GM12891 (cell line): ENCODE data around the gene TNFAIP1.

ENCODE experiments used
- PAX5 ChIP-seq: IDR thresholded peaks from 2 replicates; pipeline ENCODE4 v1.6.1; 2011; ENCODE audit warnings: low read length, moderate library complexity, mild to moderate bottlenecking; ENCODE audit not compliant: insufficient read depth, severe bottlenecking
- POLR2A ChIP-seq: IDR thresholded peaks from 2 replicates; pipeline ENCODE4 v1.6.1; 2011; ENCODE audit warnings: low read depth, low read length, control low read depth
- POLR2AphosphoS5 ChIP-seq: IDR thresholded peaks from 2 replicates; pipeline ENCODE4 v1.6.1; 2011; ENCODE audit warnings: low read depth, low read length, control low read depth
- POU2F2 ChIP-seq: IDR thresholded peaks from 2 replicates; pipeline ENCODE4 v1.6.1; 2011; ENCODE audit warnings: low read depth, mild to moderate bottlenecking, control low read depth, low read length, moderate library complexity
- SPI1 ChIP-seq: IDR thresholded peaks from 2 replicates; pipeline ENCODE4 v1.6.1; 2011; ENCODE audit warnings: low read depth, low read length, control low read depth
- TAF1 ChIP-seq: IDR thresholded peaks from 2 replicates; pipeline ENCODE4 v1.6.1; 2011; ENCODE audit warnings: low read depth, low read length, control low read depth

DNA sequence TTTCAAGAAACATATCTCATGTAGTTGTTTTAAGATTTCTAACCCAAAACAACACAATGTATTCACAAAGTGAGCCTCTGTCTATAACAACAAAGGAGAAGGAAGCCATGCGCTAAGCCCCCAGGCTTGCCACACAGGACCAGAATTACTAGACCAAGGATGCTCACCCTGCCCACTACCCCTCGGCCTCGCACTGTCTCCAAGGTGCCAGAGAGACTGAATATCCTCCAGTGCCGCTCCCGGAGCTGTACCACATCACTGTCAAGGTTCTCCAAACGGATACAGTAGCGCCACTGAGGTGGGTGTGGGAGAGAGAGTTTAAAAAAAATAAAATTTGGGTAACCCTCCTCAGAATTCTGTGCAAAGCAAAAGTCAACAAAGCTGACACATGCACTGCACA, 14.7 kb downstream of the TNFAIP1 start:
- TF ChIP-seq POLR2A (no peak), POLR2AphosphoS5 (no peak), TAF1 (no peak), SPI1 (no peak), PAX5 (no peak), POU2F2 (no peak)
